Measurements from ENCODE around the gene RNFT1. TPM values are rescaled to one million over a fixed set of nuclear protein-coding genes. Genes with fewer than 3 reads are reported as not detected.
"Not testable (repeated sequence)": the region's sequence is repeated elsewhere in the genome, so short reads cannot be mapped to it uniquely, and the experiment has no call there.

Gene RNFT1
- total RNA-seq, 1 experiment from 2014 or later: 6.8 TPM

- H3K4me1 ChIP-seq (ENCODE audit: insufficient read depth, low read length); H2AK5ac ChIP-seq (ENCODE audit: insufficient read length, low read length); H3K4me2 ChIP-seq (ENCODE audit: insufficient read depth, insufficient read length, low read length); H3K56ac ChIP-seq (ENCODE audit: insufficient read length, low read depth, low read length); H3K9me3 Mint-ChIP-seq; H4K5ac ChIP-seq (ENCODE audit: insufficient read length, low read depth, low read length); H3K27me3 Mint-ChIP-seq (ENCODE audit: low read depth); H3K18ac ChIP-seq (ENCODE audit: insufficient read length, low read depth, low read length); H3K23me2 ChIP-seq (ENCODE audit: insufficient read length, low read depth, low read length, poor library complexity, severe bottlenecking); H2AFZ ChIP-seq (ENCODE audit: low read length); H2BK5ac ChIP-seq (ENCODE audit: insufficient read length, low read length); H3K4me3 Mint-ChIP-seq; H3T11ph ChIP-seq (ENCODE audit: low read length); H3K27me3 ChIP-seq (ENCODE audit: insufficient read depth, low read length); H3K4ac ChIP-seq (ENCODE audit: low read depth, low read length); H3K79me1 ChIP-seq (ENCODE audit: insufficient read depth, low read depth, low read length, poor library complexity, severe bottlenecking); H2BK20ac ChIP-seq (ENCODE audit: low read depth, low read length, poor library complexity, severe bottlenecking); H4K20me1 ChIP-seq (ENCODE audit: control insufficient read depth, insufficient read depth, insufficient read length); H3K27ac ChIP-seq (ENCODE audit: insufficient read length, low read depth, low read length); H2BK12ac ChIP-seq (ENCODE audit: insufficient read length, low read depth, low read length); H4K8ac ChIP-seq (replicated peaks; ENCODE audit: insufficient read length, low read depth, low read length); H4K91ac ChIP-seq (ENCODE audit: insufficient read length, low read depth, low read length); H3K9ac ChIP-seq (ENCODE audit: extremely low read depth, insufficient read length, low read length); H3K79me2 ChIP-seq (ENCODE audit: insufficient read depth, low read length); H2BK15ac ChIP-seq (ENCODE audit: low read depth, low read length); H3K23ac ChIP-seq (ENCODE audit: insufficient read length, low read depth, low read length); H3K14ac ChIP-seq (ENCODE audit: insufficient read depth, low read length); H2BK120ac ChIP-seq (ENCODE audit: low read depth, low read length, poor library complexity, severe bottlenecking); DNase-seq; H3K36me3 Mint-ChIP-seq (ENCODE audit: insufficient read depth in 1 of 3, low read depth in 3 of 3); H3K9me3 ChIP-seq (ENCODE audit: control insufficient read depth, low read depth, low read length): not testable (repeated sequence)
- H3K4me1 Mint-ChIP-seq: peaks cover 6 to 15% of the 10 kb centered on the region in 2 experiments
- peak overlapping the region in 1 of 3 experiments; percentile 92; a peak in 1 of 7 replicates for H3K27ac Mint-ChIP-seq
- WGBS (ENCODE audit: extremely low coverage, insufficient read length, low lambda C conversion rate): no CpG with 5 or more reads among the region's 16 CpGs
Observed at GRCh38 chr17:60008377-60008776, 43.8 kb upstream of the RNFT1 start.

All from H9 (cell line).